ENCODE results near the gene TTC1. TPM values are rescaled to one million over a fixed set of nuclear protein-coding genes. Genes with fewer than 3 reads are reported as not detected.

TTC1 gene
- polyA plus RNA-seq, 1 experiment, result 23.2 TPM

GRCh38 chr5:159978358-159978757, 30.6 kb upstream of the TTC1 start:
- no peaks in the 10 kb centered on the region for H3K27me3 ChIP-seq (ENCODE audit: control insufficient read depth, insufficient read depth, low read length)
- no peaks in the 10 kb centered on the region for H3K36me3 ChIP-seq (ENCODE audit: control insufficient read depth, insufficient read depth, low read length)
- TF ChIP-seq, protein P1, sequence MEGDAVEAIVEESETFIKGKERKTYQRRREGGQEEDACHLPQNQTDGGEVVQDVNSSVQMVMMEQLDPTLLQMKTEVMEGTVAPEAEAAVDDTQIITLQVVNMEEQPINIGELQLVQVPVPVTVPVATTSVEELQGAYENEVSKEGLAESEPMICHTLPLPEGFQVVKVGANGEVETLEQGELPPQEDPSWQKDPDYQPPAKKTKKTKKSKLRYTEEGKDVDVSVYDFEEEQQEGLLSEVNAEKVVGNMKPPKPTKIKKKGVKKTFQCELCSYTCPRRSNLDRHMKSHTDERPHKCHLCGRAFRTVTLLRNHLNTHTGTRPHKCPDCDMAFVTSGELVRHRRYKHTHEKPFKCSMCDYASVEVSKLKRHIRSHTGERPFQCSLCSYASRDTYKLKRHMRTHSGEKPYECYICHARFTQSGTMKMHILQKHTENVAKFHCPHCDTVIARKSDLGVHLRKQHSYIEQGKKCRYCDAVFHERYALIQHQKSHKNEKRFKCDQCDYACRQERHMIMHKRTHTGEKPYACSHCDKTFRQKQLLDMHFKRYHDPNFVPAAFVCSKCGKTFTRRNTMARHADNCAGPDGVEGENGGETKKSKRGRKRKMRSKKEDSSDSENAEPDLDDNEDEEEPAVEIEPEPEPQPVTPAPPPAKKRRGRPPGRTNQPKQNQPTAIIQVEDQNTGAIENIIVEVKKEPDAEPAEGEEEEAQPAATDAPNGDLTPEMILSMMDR (IDR thresholded peaks at IDR 0.05; ENCODE audit: insufficient read depth, low read depth, low read length), result no peak
- ChIA-PET CTCF (interaction anchor here (2.0 kb wide), 1 partner anchor 9 kb away, joined by 16 read pairs; no protein-coding TSS in a partner anchor), POLR2A (no interaction called here)
- no peak for DNase-seq (ENCODE audit: low read depth)
- no peak overlapping the region for H3K4me3 ChIP-seq (ENCODE audit: low read depth, low read length)

GRCh38 chr5:159982421-159983173, 26.3 kb upstream of the TTC1 start:
- ChIA-PET POLR2A (no interaction called here), CTCF (no interaction called here)
- Histone ChIP-seq H3K27me3 (ENCODE audit: control insufficient read depth, insufficient read depth, low read length) (no peaks in the 10 kb centered on the region), H3K4me3 (ENCODE audit: low read depth, low read length) (no peak overlapping the region), H3K36me3 (ENCODE audit: control insufficient read depth, insufficient read depth, low read length) (no peaks in the 10 kb centered on the region)
- no peak for DNase-seq (ENCODE audit: low read depth)
- TF ChIP-seq, protein P1 (IDR thresholded peaks at IDR 0.05; ENCODE audit: insufficient read depth, low read depth, low read length), result no peak

DNA sequence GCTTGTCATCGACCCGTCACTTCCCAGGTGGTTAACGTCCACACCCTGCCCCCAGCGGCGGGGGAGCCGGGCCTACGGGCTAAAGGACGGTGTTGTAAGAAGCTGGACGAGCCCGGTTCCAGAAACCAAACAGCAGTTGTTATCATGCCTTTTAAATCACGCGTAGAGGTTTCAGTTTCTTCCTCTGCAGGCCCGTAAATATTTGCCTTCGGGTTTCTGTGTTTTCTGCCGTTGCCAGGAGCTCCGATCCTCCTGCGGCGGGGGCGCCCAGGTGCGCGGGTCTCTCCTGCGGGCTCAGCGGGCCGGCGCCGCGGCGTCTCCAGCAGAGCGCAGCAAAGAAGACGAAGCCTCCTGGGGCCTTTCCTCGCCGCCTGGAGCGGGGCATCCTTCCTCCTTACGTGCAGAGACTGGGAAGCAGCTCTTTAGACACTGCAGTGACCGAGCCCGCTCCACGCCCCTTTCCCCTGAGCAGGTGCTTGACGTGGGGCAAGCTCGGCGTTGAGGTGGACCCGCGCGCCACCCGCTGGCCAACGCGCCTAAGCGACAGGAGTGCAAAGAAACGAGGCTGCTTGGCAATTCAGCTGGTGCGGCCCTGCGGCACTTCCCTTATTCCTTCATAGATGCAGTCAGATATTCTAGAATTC, 21.8 kb upstream of the TTC1 start:
- Histone ChIP-seq H3K27me3 (ENCODE audit: control insufficient read depth, insufficient read depth, low read length) (peaks cover 1% of the 10 kb centered on the region; the same call in 1 of the 2 replicates), H3K4me3 (ENCODE audit: low read depth, low read length) (peak overlapping the region; percentile 36), H3K36me3 (ENCODE audit: control insufficient read depth, insufficient read depth, low read length) (no peaks in the 10 kb centered on the region)
- ChIA-PET CTCF (interaction anchor here (0.7 to 3.5 kb wide), 31 partner anchors 8 to 830 kb away, joined by 3 to 67 read pairs (median 5); partner anchors contain the start of gene ADRA1B), POLR2A (interaction anchor here (1.0 kb wide), 1 partner anchor 12 kb away, joined by 3 read pairs; no protein-coding TSS in a partner anchor)
- DNase-seq (ENCODE audit: low read depth), result no peak
- TF ChIP-seq, protein P1 (IDR thresholded peaks at IDR 0.05; ENCODE audit: insufficient read depth, low read depth, low read length), result peak; percentile 87

- CTCF ChIA-PET, result interaction anchor here (1.5 kb wide), 1 partner anchor 546 kb away, joined by 3 read pairs; no protein-coding TSS in a partner anchor
- Histone ChIP-seq H3K36me3 (ENCODE audit: control insufficient read depth, insufficient read depth, low read length) (no peaks in the 10 kb centered on the region), H3K4me3 (ENCODE audit: low read depth, low read length) (no peak overlapping the region), H3K27me3 (ENCODE audit: control insufficient read depth, insufficient read depth, low read length) (peaks cover 1% of the 10 kb centered on the region; the same call in 1 of the 2 replicates)
- POLR2A ChIA-PET, result no interaction called here
- TF ChIP-seq, protein P1 (IDR thresholded peaks at IDR 0.05; ENCODE audit: insufficient read depth, low read depth, low read length), result peak; percentile 15; the same call in 1 of the 2 replicates
- DNase-seq (ENCODE audit: low read depth), result no peak
These were observed 18.4 kb upstream of the TTC1 start for GRCh38 chr5:159990506-159990905.

- TF ChIP-seq, protein P1 (IDR thresholded peaks at IDR 0.05; ENCODE audit: insufficient read depth, low read depth, low read length), result no peak
- Histone ChIP-seq H3K27me3 (ENCODE audit: control insufficient read depth, insufficient read depth, low read length) (peaks cover 1% of the 10 kb centered on the region; the same call in 1 of the 2 replicates), H3K36me3 (ENCODE audit: control insufficient read depth, insufficient read depth, low read length) (no peaks in the 10 kb centered on the region), H3K4me3 (ENCODE audit: low read depth, low read length) (no peak overlapping the region)
- DNase-seq (ENCODE audit: low read depth), result no peak
- ChIA-PET CTCF (interaction anchor here (1.3 kb wide), 1 partner anchor 547 kb away, joined by 3 read pairs; no protein-coding TSS in a partner anchor), POLR2A (no interaction called here)
These were observed 16.4 kb upstream of the TTC1 start for GRCh38 chr5:159992566-159992965.

Measured in BJ (cell line).